ENCODE measurements around the gene HS6ST2.

- no peak for TF ChIP-seq CTCF (IDR thresholded peaks at IDR 0.05)
- TF ChIP-seq EZH2 (IDR thresholded peaks at IDR 0.05): no peak
- no peak for TF ChIP-seq EZH2phosphoT487 (IDR thresholded peaks at IDR 0.05)
Observed at GRCh38 chrX:132965461-132965860, 7.0 kb upstream of the HS6ST2 start.

Measured in neural progenitor cell (in vitro differentiated cells).